Suppressor macrophage (primary cell): ENCODE measurements around the gene HDHD5.

Source experiments
- DNase-seq, 4 experiments: peaks; one replicate each; pipeline ENCODE4 v3.0.0-alpha.2; 2020 to 2022

Gene HDHD5

GRCh38 chr22:17105143-17106129, 53.6 kb downstream of the HDHD5 start:
- DNase-seq = no peak

- DNase-seq = no peak
These were observed 54.6 kb downstream of the HDHD5 start for GRCh38 chr22:17104336-17104935.

GRCh38 chr22:17103351-17103750, 55.7 kb downstream of the HDHD5 start:
- DNase-seq = no peak

- DNase-seq = peak; percentile 75 to 88 (median 82)
These were observed 56.8 kb downstream of the HDHD5 start for GRCh38 chr22:17102297-17102667.

- DNase-seq = peak; percentile 83 to 96 (median 92)
These were observed 57.4 kb downstream of the HDHD5 start for GRCh38 chr22:17101475-17102296.

GRCh38 chr22:17100621-17101020, 58.5 kb downstream of the HDHD5 start:
- DNase-seq = peak; percentile 50 to 81 (median 72)

- DNase-seq = peak; percentile 85 to 95 (median 91)
These were observed 60.7 kb downstream of the HDHD5 start for GRCh38 chr22:17098379-17098819.

GRCh38 chr22:17097701-17098100, 61.4 kb downstream of the HDHD5 start:
- DNase-seq = no peak

GRCh38 chr22:17097062-17097461, 62.0 kb downstream of the HDHD5 start:
- DNase-seq = no peak

GRCh38 chr22:17096071-17096470, 63.0 kb downstream of the HDHD5 start:
- peak in 2 of 4 experiments; percentile 40 to 59 for DNase-seq

GRCh38 chr22:17095538-17095937, 63.5 kb downstream of the HDHD5 start:
- DNase-seq = no peak

- DNase-seq = no peak
These were observed 66.0 kb downstream of the HDHD5 start for GRCh38 chr22:17093081-17093480.

GRCh38 chr22:17091851-17092250, 67.2 kb downstream of the HDHD5 start:
- no peak for DNase-seq

GRCh38 chr22:17090550-17090949, 68.5 kb downstream of the HDHD5 start:
- no peak for DNase-seq
